ENCODE results near the gene WASHC2C.
"Not testable (repeated sequence)": the region's sequence is repeated elsewhere in the genome, so short reads cannot be mapped to it uniquely, and the experiment has no call there.

Gene WASHC2C

DNA sequence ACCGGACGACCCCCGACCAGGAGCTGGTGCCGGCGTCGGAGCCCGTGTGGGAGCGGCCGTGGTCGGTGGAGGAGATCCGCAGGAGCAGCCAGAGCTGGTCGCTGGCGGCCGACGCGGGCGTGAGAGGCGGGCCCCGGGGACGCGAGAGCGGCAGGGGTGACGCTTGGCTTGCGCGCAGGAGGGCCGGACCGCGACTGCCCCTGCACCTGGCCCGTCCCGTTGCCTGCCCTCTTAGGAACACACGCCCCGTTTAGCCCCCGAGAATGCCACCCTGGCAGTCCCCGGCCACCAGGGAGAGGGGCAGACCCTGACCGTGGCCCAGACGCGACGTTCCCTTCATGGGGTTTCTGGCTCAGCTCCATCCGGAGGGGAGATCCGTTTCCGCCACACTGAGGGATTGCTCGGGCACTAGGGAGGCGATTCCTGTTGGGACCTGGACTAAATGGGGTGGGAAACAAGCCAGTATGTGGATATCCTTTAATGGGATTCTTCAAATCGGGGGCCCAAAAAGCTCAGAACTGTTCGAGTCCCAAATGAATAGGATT lies 427 bp downstream of the WASHC2C start:
- H4K8ac ChIP-seq (ENCODE audit: low read depth, low read length); H3K9me3 ChIP-seq (replicated peaks in 1 of 2; ENCODE audit: control insufficient read depth in 2 of 2, insufficient read depth in 1 of 2, low read depth in 1 of 2, low read length in 2 of 2); H2BK120ac ChIP-seq (ENCODE audit: low read depth, low read length); H3K4me1 ChIP-seq (ENCODE audit: control insufficient read depth in 2 of 2, insufficient read depth in 1 of 2, low read depth in 1 of 2, low read length in 2 of 2); H3K14ac ChIP-seq (ENCODE audit: low read length); H2BK12ac ChIP-seq (ENCODE audit: low read length); H3K18ac ChIP-seq (ENCODE audit: low read length); DNase-seq (ENCODE audit: low spot score); H3K27me3 ChIP-seq (ENCODE audit: control insufficient read depth in 3 of 3, insufficient read depth in 3 of 3, low read depth in 1 of 3, low read length in 3 of 3); H3K27ac ChIP-seq (replicated peaks; ENCODE audit: low read length); H2BK5ac ChIP-seq (ENCODE audit: low read length); H4K91ac ChIP-seq (ENCODE audit: low read depth, low read length, poor library complexity); H3K36me3 ChIP-seq (replicated peaks in 1 of 2; ENCODE audit: control insufficient read depth in 2 of 2, insufficient read depth in 2 of 2, low read length in 2 of 2); H3K4ac ChIP-seq (ENCODE audit: low read length); H2AK5ac ChIP-seq (ENCODE audit: low read depth, low read length); H2BK15ac ChIP-seq (ENCODE audit: low read length); H3K79me1 ChIP-seq (ENCODE audit: low read depth, low read length): not testable (repeated sequence)
- Histone ChIP-seq H3K4me3 (ENCODE audit: low read length in 2 of 2) (peak overlapping the region; percentile 75 to 90), H3K23ac (ENCODE audit: low read depth, low read length, poor library complexity) (peak overlapping the region; percentile 65), H3K4me2 (ENCODE audit: insufficient read depth, low read length, poor library complexity, severe bottlenecking) (peak overlapping the region; percentile 45), H3K9ac (ENCODE audit: low read depth, low read length, poor library complexity) (peak overlapping the region; percentile 70), H2AFZ (ENCODE audit: low read length) (peak overlapping the region; percentile 98)
- no CpG with 5 or more reads among the region's 45 CpGs for WGBS, 2 donors (ENCODE audit: extremely low coverage in 2 of 2, insufficient read length in 2 of 2, insufficient replicate concordance in 1 of 2)

DNA sequence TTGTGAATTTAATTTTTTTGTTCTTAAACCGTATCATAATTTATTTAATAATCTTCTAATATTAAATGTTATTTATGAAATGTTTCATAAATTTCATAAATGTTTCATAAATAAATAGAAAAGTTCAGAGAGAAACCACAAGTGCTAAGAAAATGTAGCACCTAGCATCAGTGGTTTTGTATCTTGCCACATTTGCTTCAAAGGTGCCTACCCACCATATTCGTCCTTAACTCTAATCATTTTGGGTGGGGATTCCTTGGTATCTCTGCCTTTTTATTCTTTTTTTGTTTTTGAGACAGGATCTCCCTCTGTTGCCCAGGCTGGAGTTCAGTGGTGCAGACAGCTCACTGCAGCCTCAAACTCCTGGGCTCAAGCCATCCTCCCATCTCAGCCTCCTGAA lies 7.4 kb downstream of the WASHC2C start:
- H2BK120ac ChIP-seq (ENCODE audit: low read depth, low read length); H3K9ac ChIP-seq (ENCODE audit: low read depth, low read length, poor library complexity); H3K18ac ChIP-seq (ENCODE audit: low read length); H4K8ac ChIP-seq (ENCODE audit: low read depth, low read length); H3K27ac ChIP-seq (replicated peaks; ENCODE audit: low read length); H3K4me2 ChIP-seq (ENCODE audit: insufficient read depth, low read length, poor library complexity, severe bottlenecking); H2BK15ac ChIP-seq (ENCODE audit: low read length); H3K9me3 ChIP-seq (replicated peaks in 1 of 2; ENCODE audit: control insufficient read depth in 2 of 2, insufficient read depth in 1 of 2, low read depth in 1 of 2, low read length in 2 of 2); H4K91ac ChIP-seq (ENCODE audit: low read depth, low read length, poor library complexity); H3K4me3 ChIP-seq (ENCODE audit: low read length in 2 of 2); H3K27me3 ChIP-seq (ENCODE audit: control insufficient read depth in 3 of 3, insufficient read depth in 3 of 3, low read depth in 1 of 3, low read length in 3 of 3); H2BK12ac ChIP-seq (ENCODE audit: low read length); H3K4me1 ChIP-seq (ENCODE audit: control insufficient read depth in 2 of 2, insufficient read depth in 1 of 2, low read depth in 1 of 2, low read length in 2 of 2); H3K36me3 ChIP-seq (replicated peaks in 1 of 2; ENCODE audit: control insufficient read depth in 2 of 2, insufficient read depth in 2 of 2, low read length in 2 of 2); H2AFZ ChIP-seq (ENCODE audit: low read length); H3K14ac ChIP-seq (ENCODE audit: low read length); DNase-seq (ENCODE audit: low spot score); H2AK5ac ChIP-seq (ENCODE audit: low read depth, low read length); H2BK5ac ChIP-seq (ENCODE audit: low read length); H3K4ac ChIP-seq (ENCODE audit: low read length); H3K79me1 ChIP-seq (ENCODE audit: low read depth, low read length); H3K23ac ChIP-seq (ENCODE audit: low read depth, low read length, poor library complexity): not testable (repeated sequence)
- WGBS, 2 donors (ENCODE audit: extremely low coverage in 2 of 2, insufficient read length in 2 of 2, insufficient replicate concordance in 1 of 2) = no CpG with 5 or more reads among the region's 2 CpGs

DNA sequence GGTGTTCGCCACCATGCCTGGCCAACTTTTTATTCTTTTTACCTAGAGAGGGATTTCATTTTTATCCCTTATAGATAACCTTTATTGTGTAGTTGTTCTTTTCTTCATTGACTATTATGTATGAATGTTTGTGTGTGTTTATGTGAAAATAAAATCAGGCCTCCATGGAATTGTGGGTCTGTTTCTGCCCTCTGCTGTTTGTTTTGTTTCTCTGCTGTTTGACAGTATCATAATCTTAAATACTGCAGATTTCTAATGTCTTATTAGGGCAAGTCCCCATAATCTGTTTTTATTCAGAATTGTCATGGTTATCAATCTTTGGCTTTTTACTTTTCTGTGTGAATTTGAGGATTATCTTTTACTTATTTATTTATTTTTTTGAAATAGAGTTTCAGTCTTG lies 7.8 kb downstream of the WASHC2C start:
- not testable (repeated sequence) for H3K23ac ChIP-seq (ENCODE audit: low read depth, low read length, poor library complexity); H2BK5ac ChIP-seq (ENCODE audit: low read length); H3K79me1 ChIP-seq (ENCODE audit: low read depth, low read length); H2BK120ac ChIP-seq (ENCODE audit: low read depth, low read length); H2BK15ac ChIP-seq (ENCODE audit: low read length); H4K91ac ChIP-seq (ENCODE audit: low read depth, low read length, poor library complexity); H2AK5ac ChIP-seq (ENCODE audit: low read depth, low read length); H3K36me3 ChIP-seq (replicated peaks in 1 of 2; ENCODE audit: control insufficient read depth in 2 of 2, insufficient read depth in 2 of 2, low read length in 2 of 2); H3K4me1 ChIP-seq (ENCODE audit: control insufficient read depth in 2 of 2, insufficient read depth in 1 of 2, low read depth in 1 of 2, low read length in 2 of 2); H3K14ac ChIP-seq (ENCODE audit: low read length); DNase-seq (ENCODE audit: low spot score); H3K18ac ChIP-seq (ENCODE audit: low read length); H3K9me3 ChIP-seq (replicated peaks in 1 of 2; ENCODE audit: control insufficient read depth in 2 of 2, insufficient read depth in 1 of 2, low read depth in 1 of 2, low read length in 2 of 2); H3K4me3 ChIP-seq (ENCODE audit: low read length in 2 of 2); H3K27ac ChIP-seq (replicated peaks; ENCODE audit: low read length); H3K9ac ChIP-seq (ENCODE audit: low read depth, low read length, poor library complexity); H3K27me3 ChIP-seq (ENCODE audit: control insufficient read depth in 3 of 3, insufficient read depth in 3 of 3, low read depth in 1 of 3, low read length in 3 of 3); H2BK12ac ChIP-seq (ENCODE audit: low read length); H3K4me2 ChIP-seq (ENCODE audit: insufficient read depth, low read length, poor library complexity, severe bottlenecking); H4K8ac ChIP-seq (ENCODE audit: low read depth, low read length); H2AFZ ChIP-seq (ENCODE audit: low read length); H3K4ac ChIP-seq (ENCODE audit: low read length)
- WGBS, 2 donors (ENCODE audit: extremely low coverage in 2 of 2, insufficient read length in 2 of 2, insufficient replicate concordance in 1 of 2) = no CpG with 5 or more reads among the region's 1 CpG

DNA sequence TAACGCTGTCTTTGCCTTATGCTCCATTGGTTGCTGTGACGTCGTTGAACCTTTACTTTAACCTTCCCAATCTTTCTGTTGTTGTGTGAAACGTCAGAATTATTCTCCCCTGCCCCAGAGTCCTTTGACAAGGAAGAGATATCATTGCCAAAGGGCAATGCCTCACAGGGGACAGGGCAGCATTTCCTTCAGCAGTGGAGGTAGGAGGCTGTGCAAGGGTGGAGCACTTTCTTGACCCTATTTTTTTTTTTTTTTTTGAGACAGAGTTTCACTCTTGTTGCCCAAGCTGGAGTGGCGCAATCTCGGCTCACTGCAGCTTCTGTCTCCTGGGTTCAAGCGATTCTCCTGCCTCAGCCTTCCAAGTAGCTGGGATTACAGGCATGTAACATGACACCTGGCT lies 14.5 kb downstream of the WASHC2C start:
- not testable (repeated sequence) for H3K14ac ChIP-seq (ENCODE audit: low read length); H3K23ac ChIP-seq (ENCODE audit: low read depth, low read length, poor library complexity); H3K9ac ChIP-seq (ENCODE audit: low read depth, low read length, poor library complexity); H2BK15ac ChIP-seq (ENCODE audit: low read length); H3K4me1 ChIP-seq (ENCODE audit: control insufficient read depth in 2 of 2, insufficient read depth in 1 of 2, low read depth in 1 of 2, low read length in 2 of 2); H2BK5ac ChIP-seq (ENCODE audit: low read length); H3K4me3 ChIP-seq (ENCODE audit: low read length in 2 of 2); H3K79me1 ChIP-seq (ENCODE audit: low read depth, low read length); H2BK12ac ChIP-seq (ENCODE audit: low read length); H3K4me2 ChIP-seq (ENCODE audit: insufficient read depth, low read length, poor library complexity, severe bottlenecking); H2AK5ac ChIP-seq (ENCODE audit: low read depth, low read length); H3K27me3 ChIP-seq (ENCODE audit: control insufficient read depth in 3 of 3, insufficient read depth in 3 of 3, low read depth in 1 of 3, low read length in 3 of 3); H4K8ac ChIP-seq (ENCODE audit: low read depth, low read length); H2AFZ ChIP-seq (ENCODE audit: low read length); H2BK120ac ChIP-seq (ENCODE audit: low read depth, low read length); H4K91ac ChIP-seq (ENCODE audit: low read depth, low read length, poor library complexity); H3K9me3 ChIP-seq (replicated peaks in 1 of 2; ENCODE audit: control insufficient read depth in 2 of 2, insufficient read depth in 1 of 2, low read depth in 1 of 2, low read length in 2 of 2); H3K27ac ChIP-seq (replicated peaks; ENCODE audit: low read length); DNase-seq (ENCODE audit: low spot score); H3K36me3 ChIP-seq (replicated peaks in 1 of 2; ENCODE audit: control insufficient read depth in 2 of 2, insufficient read depth in 2 of 2, low read length in 2 of 2); H3K18ac ChIP-seq (ENCODE audit: low read length); H3K4ac ChIP-seq (ENCODE audit: low read length)
- WGBS, 2 donors (ENCODE audit: extremely low coverage in 2 of 2, insufficient read length in 2 of 2, insufficient replicate concordance in 1 of 2) = no CpG with 5 or more reads among the region's 7 CpGs
